IMR-90 (cell line): Measurements from ENCODE around the gene TTC31.
"Not testable (repeated sequence)": the region's sequence is repeated elsewhere in the genome, so short reads cannot be mapped to it uniquely, and the experiment has no call there.

ENCODE experiments used
- BHLHE40 ChIP-seq: fragments of 150-350 bp; IDR thresholded peaks from 2 replicates; pipeline ENCODE4 v1.6.1; 2016; ENCODE audit warnings: mild to moderate bottlenecking, low read depth, low read length
- CEBPB ChIP-seq: IDR thresholded peaks from 2 replicates; pipeline ENCODE4 v1.6.1; 2012; ENCODE audit warnings: low read depth, low read length, improper control_type of control experiment
- CTCF ChIP-seq: conservative IDR thresholded peaks from 2 replicates; pipeline ENCODE4 v1.5.1; 2012; ENCODE audit warnings: mild to moderate bottlenecking, low read depth, low read length, improper control_type of control experiment
- ELK1 ChIP-seq: fragments of 150-350 bp; IDR thresholded peaks from 2 replicates; pipeline ENCODE4 v1.6.1; 2016; ENCODE audit warnings: low read depth, mild to moderate bottlenecking, low read length, moderate library complexity, borderline replicate concordance
- MAFK ChIP-seq: IDR thresholded peaks from 2 replicates; pipeline ENCODE4 v1.6.1; 2012; ENCODE audit warnings: low read depth, low read length, improper control_type of control experiment
- MAZ ChIP-seq: IDR thresholded peaks from 2 replicates; pipeline ENCODE4 v1.6.1; 2012; ENCODE audit warnings: low read depth, mild to moderate bottlenecking, low read length, improper control_type of control experiment, moderate library complexity, borderline replicate concordance
- MXI1 ChIP-seq: IDR thresholded peaks from 2 replicates; pipeline ENCODE4 v1.6.1; 2012; ENCODE audit warnings: low read depth, mild to moderate bottlenecking, low read length, moderate library complexity, borderline replicate concordance
- POLR2A ChIP-seq: IDR thresholded peaks from 2 replicates; pipeline ENCODE4 v1.6.1; 2012; ENCODE audit warnings: mild to moderate bottlenecking, low read depth, low read length
- RAD21 ChIP-seq: IDR thresholded peaks from 2 replicates; pipeline ENCODE4 v1.6.1; 2012; ENCODE audit warnings: low read length, improper control_type of control experiment
- RCOR1 ChIP-seq: IDR thresholded peaks from 2 replicates; pipeline ENCODE4 v1.6.1; 2012; ENCODE audit warnings: mild to moderate bottlenecking, low read length, improper control_type of control experiment; ENCODE audit not compliant: insufficient replicate concordance
- RFX5 ChIP-seq: IDR thresholded peaks from 2 replicates; pipeline ENCODE4 v1.8.0; 2012; ENCODE audit warnings: low read depth, mild to moderate bottlenecking, low read length, moderate library complexity
- SMC3 ChIP-seq: fragments of 150-350 bp; IDR thresholded peaks from 2 replicates; pipeline ENCODE4 v1.6.1; 2016; ENCODE audit warnings: low read depth, mild to moderate bottlenecking, antibody characterized with exemption, low read length, moderate library complexity
- USF2 ChIP-seq: fragments of 150-350 bp; IDR thresholded peaks from 2 replicates; pipeline ENCODE4 v1.6.1; 2017; ENCODE audit warnings: mild to moderate bottlenecking, antibody characterized with exemption, low read length, low read depth

GRCh38 chr2:74442483-74443297, 40.2 kb upstream of the TTC31 start:
- not testable (repeated sequence) for TF ChIP-seq CTCF, MXI1, USF2, CEBPB, POLR2A, RFX5, RAD21, RCOR1, BHLHE40, SMC3, MAZ, MAFK, ELK1
